ENCODE measurements around the gene DYNLRB1. TPM values are rescaled to one million over a fixed set of nuclear protein-coding genes. Genes with fewer than 3 reads are reported as not detected.

The DYNLRB1 gene
- 230 to 251 TPM (median 240 TPM) in 5 replicates for total RNA-seq (2022; extraction: Qiagen RNA extraction; ENCODE audit: low read depth)

DNA sequence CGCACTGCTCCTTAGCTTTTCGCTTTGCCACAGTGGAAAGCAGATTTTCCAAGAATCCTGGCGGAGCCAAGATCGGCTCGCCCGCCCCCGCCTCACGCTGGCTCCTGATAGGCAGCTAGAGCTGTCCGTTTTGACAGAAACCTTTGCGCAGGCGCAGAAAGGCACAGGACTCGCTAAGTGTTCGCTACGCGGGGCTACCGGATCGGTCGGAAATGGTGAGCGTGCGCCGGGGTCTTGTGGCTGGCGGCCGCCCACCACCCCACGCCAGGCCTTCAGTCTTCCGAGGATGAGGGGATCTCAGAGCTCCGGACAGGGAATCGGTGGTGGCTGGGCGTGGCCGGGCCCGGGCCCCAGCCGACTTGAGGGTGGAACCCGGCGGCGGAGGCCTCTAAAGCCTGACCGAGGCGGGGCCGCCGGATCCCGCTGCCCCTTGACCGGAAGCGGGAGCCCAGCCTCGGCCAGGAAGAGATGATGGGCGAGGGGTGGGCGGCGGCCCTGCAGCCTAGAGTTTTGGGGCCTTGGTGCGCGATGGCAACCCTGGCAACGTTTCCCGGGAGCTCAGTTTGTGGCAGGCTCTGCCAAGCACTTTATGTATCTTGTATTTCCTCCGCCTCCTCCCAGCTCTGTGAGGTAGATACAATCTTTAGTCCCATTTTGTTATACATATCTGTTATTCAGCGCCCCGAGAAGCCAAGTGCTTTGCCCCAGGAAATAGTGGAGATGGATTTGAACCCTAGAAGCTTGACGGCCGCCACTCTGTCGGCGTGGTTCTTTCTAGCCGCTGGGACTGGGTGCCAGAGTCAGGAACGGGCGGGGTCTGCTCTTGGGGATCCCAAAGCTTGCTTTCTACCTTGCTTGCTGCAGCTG, at the start of gene DYNLRB1:
Gene DYNLRB1 (plus strand): TSS at position 176 of the 867 bp plus-strand sequence. CDS start 37 bp downstream, at position 213.

DNA sequence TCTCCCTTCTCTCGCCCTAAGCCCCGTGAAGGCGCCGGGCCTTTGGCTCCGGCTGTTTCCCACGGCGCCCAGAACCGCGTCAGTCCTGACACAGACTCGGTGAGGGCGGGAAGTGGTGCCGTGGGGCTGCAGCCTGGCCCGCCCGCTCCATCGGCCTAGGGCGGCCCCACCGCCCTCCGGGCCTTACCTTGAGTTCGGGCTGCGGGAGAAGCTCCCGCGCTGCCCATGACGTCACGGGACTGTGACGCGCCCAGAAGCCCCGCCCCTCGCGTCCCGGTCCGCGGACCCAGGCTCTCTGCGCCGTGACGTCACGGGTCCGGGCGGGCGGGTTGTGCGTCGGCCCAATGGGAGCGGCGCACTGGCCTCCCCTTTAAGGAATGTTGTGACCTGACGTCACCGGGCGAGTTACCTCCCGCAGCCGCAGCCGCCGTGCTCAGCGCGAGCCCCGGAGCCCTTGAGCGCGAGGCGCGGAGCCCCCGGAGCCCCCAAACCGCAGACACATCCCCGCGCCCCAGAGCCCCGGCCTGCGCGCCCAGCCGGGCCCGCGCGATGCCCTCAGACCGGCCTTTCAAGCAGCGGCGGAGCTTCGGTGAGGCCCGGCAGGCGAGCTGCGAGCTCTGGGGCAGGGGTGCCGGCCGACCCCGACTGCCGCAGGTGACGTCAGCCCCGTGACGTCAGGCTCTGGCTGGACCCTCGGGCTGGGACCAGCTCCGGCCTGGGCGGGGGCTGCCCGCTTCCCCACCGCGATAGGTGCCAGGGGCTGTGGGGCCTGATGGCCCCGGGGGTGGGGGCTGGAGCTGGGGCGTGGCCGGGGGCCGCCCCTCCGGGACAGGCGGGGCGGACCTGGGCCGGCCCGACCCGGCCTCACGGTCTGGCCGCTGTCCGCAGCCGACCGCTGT, 42.3 kb downstream of the DYNLRB1 start, which contains the start of gene MAP1LC3A:
Gene MAP1LC3A (plus strand): TSS at position 399 of the 899 bp plus-strand sequence. CDS start 151 bp downstream, at position 550.

Other genes starting within 250 kb of the DYNLRB1 start
- gene AHCY, start 213.1 kb upstream of the DYNLRB1 start, total RNA-seq (2022; extraction: Qiagen RNA extraction; ENCODE audit: low read depth) = 302 to 333 TPM (median 329 TPM) in 5 replicates
- 22.5 to 36.8 TPM (median 32.7 TPM) in 5 replicates for gene ITCH, start 153.1 kb upstream of the DYNLRB1 start, total RNA-seq (2022; extraction: Qiagen RNA extraction; ENCODE audit: low read depth)
- 21.1 to 28.2 TPM (median 26.4 TPM) in 5 replicates for gene MAP1LC3A, start 42.3 kb downstream of the DYNLRB1 start, total RNA-seq (2022; extraction: Qiagen RNA extraction; ENCODE audit: low read depth)
- 22.6 to 30.4 TPM (median 28.3 TPM) in 5 replicates for gene PIGU, start 160.7 kb downstream of the DYNLRB1 start, total RNA-seq (2022; extraction: Qiagen RNA extraction; ENCODE audit: low read depth)
- 6.8 to 8.8 TPM (median 7.3 TPM) in 5 replicates for gene TP53INP2, start 187.9 kb downstream of the DYNLRB1 start, total RNA-seq (2022; extraction: Qiagen RNA extraction; ENCODE audit: low read depth)

All from A549 treated with GW870086 at 1 μM for 4 hours (cell line).